MCF 10A (cell line): Measurements from ENCODE around the gene DNAI4. TPM values are rescaled to one million over a fixed set of nuclear protein-coding genes. Genes with fewer than 3 reads are reported as not detected.

Experiments
- BruUV-seq: library from RNA; stranded (reverse); fragments of 400-500 nt; replicated peaks from 2 replicates; lab custom pipeline; 2021; lab: Mats Ljungman, UMichigan
- CTCF ChIA-PET: fragments of 300-600 bp; sonication (Branson Sonifier 250); formaldehyde crosslinking; extraction: SDS; loops from one replicate; lab custom pipeline; 2021; ENCODE audit warnings: antibody characterized with exemption, inconsistent platforms; lab: Yijun Ruan, JAX
- POLR2A ChIA-PET: fragments of 300-600, 350-650 bp; sonication (Branson Sonifier 250); formaldehyde crosslinking; extraction: SDS; loops from one replicate; lab custom pipeline; 2020; ENCODE audit warnings: antibody characterized with exemption, inconsistent platforms; lab: Yijun Ruan, JAX
- DNase-seq: peaks from one replicate; pipeline ENCODE4 v3.0.0-alpha.2; 2018; ENCODE audit not compliant: unreplicated experiment
- H3K27ac Mint-ChIP-seq: one replicate; pipeline ENCODE4 v1.8.0; 2022; ENCODE audit warnings: mild to moderate bottlenecking, low read depth, mixed read lengths; ENCODE audit not compliant: unreplicated experiment
- H3K27me3 Mint-ChIP-seq: one replicate; pipeline ENCODE4 v1.8.0; 2022; ENCODE audit warnings: mixed read lengths; ENCODE audit not compliant: insufficient read depth, unreplicated experiment
- H3K36me3 Mint-ChIP-seq: one replicate; pipeline ENCODE4 v1.8.0; 2022; ENCODE audit warnings: mild to moderate bottlenecking, moderate library complexity, mixed read lengths; ENCODE audit not compliant: insufficient read depth, unreplicated experiment
- H3K4me1 Mint-ChIP-seq: one replicate; pipeline ENCODE4 v1.8.0; 2022; ENCODE audit warnings: mixed read lengths; ENCODE audit not compliant: insufficient read depth, unreplicated experiment
- H3K4me3 Mint-ChIP-seq: one replicate; pipeline ENCODE4 v1.8.0; 2022; ENCODE audit warnings: mild to moderate bottlenecking, moderate library complexity, mixed read lengths; ENCODE audit not compliant: unreplicated experiment
- H3K9me3 Mint-ChIP-seq: one replicate; pipeline ENCODE4 v1.8.0; 2022; ENCODE audit warnings: mixed read lengths; ENCODE audit not compliant: unreplicated experiment
- intact Hi-C: fragments of 100-400 bp; cut with micrococcal nuclease; formaldehyde crosslinking; loops from 2 replicates; pipeline ENCODE4 v1.14.1; 2022
- total RNA-seq: library from RNA; stranded (reverse); gene quantifications from 2 replicates; pipeline ENCODE4 v1.2.3, GENCODE V29; 2022
- TF ChIP-seq, protein P1 (sequence below): fragments of 200-600 bp; IDR thresholded peaks from one replicate; pipeline ENCODE4 v1.8.0; 2022; ENCODE audit warnings: antibody characterized with exemption, mild to moderate bottlenecking; ENCODE audit not compliant: unreplicated experiment

Gene DNAI4
- total RNA-seq, 1 experiment from 2014 or later: 7.2 TPM

DNA sequence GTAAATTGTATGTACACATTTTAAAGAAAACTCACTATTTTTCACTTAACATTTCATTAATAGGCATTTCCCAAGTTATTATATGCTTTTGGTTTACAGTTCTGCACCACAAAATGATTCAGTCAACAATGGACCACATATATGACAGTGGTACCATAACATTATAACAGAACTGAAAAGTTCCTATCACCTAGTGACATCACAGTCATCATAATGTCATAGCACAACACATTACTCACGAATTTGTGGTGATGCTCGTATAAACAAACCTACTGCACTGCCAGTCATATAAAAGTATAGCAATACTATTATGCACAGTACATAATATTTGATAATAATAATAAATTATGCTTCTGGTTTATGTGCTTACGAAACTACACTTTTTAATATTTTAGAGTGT is 30.9 kb downstream of the DNAI4 start:
- intact Hi-C loops: no loop called here
- H3K4me1 Mint-ChIP-seq: no peaks in the 10 kb centered on the region
- no peaks in the 10 kb centered on the region for H3K27me3 Mint-ChIP-seq
- BruUV-seq: no TSS peak
- no peaks in the 10 kb centered on the region for H3K36me3 Mint-ChIP-seq
- TF ChIP-seq, protein P1, sequence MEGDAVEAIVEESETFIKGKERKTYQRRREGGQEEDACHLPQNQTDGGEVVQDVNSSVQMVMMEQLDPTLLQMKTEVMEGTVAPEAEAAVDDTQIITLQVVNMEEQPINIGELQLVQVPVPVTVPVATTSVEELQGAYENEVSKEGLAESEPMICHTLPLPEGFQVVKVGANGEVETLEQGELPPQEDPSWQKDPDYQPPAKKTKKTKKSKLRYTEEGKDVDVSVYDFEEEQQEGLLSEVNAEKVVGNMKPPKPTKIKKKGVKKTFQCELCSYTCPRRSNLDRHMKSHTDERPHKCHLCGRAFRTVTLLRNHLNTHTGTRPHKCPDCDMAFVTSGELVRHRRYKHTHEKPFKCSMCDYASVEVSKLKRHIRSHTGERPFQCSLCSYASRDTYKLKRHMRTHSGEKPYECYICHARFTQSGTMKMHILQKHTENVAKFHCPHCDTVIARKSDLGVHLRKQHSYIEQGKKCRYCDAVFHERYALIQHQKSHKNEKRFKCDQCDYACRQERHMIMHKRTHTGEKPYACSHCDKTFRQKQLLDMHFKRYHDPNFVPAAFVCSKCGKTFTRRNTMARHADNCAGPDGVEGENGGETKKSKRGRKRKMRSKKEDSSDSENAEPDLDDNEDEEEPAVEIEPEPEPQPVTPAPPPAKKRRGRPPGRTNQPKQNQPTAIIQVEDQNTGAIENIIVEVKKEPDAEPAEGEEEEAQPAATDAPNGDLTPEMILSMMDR: no peak
- H3K4me3 Mint-ChIP-seq: no peak overlapping the region
- POLR2A ChIA-PET: no interaction called here
- no peak overlapping the region for H3K27ac Mint-ChIP-seq
- H3K9me3 Mint-ChIP-seq: no peaks in the 10 kb centered on the region
- CTCF ChIA-PET: no interaction called here
- no peak for DNase-seq

DNA sequence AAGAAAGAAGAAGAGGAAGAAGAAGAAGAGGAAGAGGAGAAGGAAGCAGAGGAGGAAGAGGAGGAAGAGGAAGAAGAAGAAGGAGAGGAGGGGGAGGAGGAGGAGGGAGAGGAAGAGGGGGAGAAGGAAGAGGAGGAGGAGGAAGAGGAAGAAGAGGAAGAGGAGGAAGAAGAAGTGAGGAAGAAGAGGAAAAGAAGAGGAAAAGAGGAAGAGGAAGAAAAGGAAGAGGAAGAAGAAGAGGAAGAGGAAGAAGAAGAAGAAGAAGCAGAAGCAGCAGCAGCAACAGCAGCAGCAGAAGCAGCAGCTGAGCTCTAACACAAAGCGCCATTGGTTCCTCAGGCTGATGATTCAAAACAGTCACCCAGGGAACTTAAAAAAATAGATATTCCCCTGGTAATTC is 34.0 kb downstream of the DNAI4 start:
- TF ChIP-seq, protein P1: no peak
- H3K36me3 Mint-ChIP-seq: no peaks in the 10 kb centered on the region
- H3K27ac Mint-ChIP-seq: no peak overlapping the region
- no peaks in the 10 kb centered on the region for H3K27me3 Mint-ChIP-seq
- BruUV-seq: no TSS peak
- intact Hi-C loops: no loop called here
- H3K4me1 Mint-ChIP-seq: no peaks in the 10 kb centered on the region
- no peaks in the 10 kb centered on the region for H3K9me3 Mint-ChIP-seq
- POLR2A ChIA-PET: no interaction called here
- no peak overlapping the region for H3K4me3 Mint-ChIP-seq
- DNase-seq: no peak
- CTCF ChIA-PET: no interaction called here

DNA sequence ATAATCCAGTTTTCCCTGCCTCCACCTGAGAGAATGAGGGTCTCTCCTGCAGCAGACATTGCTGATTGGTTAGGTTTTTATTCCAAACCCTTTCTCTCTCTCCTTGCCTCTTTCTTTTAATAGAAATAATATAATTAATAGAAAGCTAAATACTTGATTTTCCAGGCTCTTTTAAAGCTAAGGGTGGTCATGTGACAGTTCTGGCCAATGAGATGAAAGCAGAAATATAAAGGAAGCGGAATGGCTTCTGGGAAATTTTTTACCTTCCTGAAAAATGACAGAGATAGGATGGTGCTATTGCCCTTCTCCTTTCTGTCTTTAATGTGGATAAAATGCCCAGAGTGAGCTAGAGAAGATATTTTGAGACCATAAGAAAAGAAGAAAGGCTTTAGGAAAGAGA is 35.6 kb downstream of the DNAI4 start:
- BruUV-seq: no TSS peak
- no peak for DNase-seq
- Mint-ChIP-seq H3K27me3 (no peaks in the 10 kb centered on the region), H3K27ac (no peak overlapping the region), H3K4me1 (no peaks in the 10 kb centered on the region), H3K9me3 (no peaks in the 10 kb centered on the region), H3K4me3 (no peak overlapping the region), H3K36me3 (no peaks in the 10 kb centered on the region)
- POLR2A ChIA-PET: no interaction called here
- intact Hi-C loops: no loop called here
- TF ChIP-seq, protein P1: no peak
- CTCF ChIA-PET: no interaction called here

DNA sequence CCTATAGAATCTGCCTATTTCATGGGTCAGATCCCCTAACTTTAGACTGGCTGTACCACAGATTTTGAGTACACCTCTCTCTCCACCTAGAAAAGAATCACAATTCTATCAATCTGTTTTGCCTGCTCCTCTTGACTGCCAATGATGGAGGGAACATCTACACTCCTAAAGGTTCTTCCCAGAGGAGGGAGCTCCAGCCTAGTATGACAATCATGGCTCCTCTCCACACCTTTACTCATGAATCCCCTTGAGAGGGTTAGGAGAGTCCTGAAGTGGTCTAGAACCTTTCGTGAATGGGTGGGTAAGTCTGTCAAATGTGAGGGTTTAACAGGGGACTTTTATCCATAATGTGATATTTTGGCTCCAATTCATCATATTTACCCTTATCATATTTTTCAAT is 48.0 kb downstream of the DNAI4 start:
- no peak for DNase-seq
- no peaks in the 10 kb centered on the region for H3K36me3 Mint-ChIP-seq
- ChIA-PET POLR2A (no interaction called here), CTCF (no interaction called here)
- no peak overlapping the region for H3K27ac Mint-ChIP-seq
- H3K9me3 Mint-ChIP-seq: peaks cover 23% of the 10 kb centered on the region
- intact Hi-C loops: no loop called here
- H3K4me1 Mint-ChIP-seq: no peaks in the 10 kb centered on the region
- no peaks in the 10 kb centered on the region for H3K27me3 Mint-ChIP-seq
- BruUV-seq: no TSS peak
- no peak overlapping the region for H3K4me3 Mint-ChIP-seq
- TF ChIP-seq, protein P1: no peak
